SK-N-SH treated with all-trans-retinoic acid at 6 μM for 48 hours (cell line): ENCODE measurements around the gene SYNDIG1L.

Experiments used
- GLIS3 ChIP-seq: fragments of 250-450 bp; sonication (Bioruptor Pico); IDR thresholded peaks from 2 replicates; pipeline ENCODE4 v1.5.0; 2020; ENCODE audit warnings: mild to moderate bottlenecking, moderate library complexity
- OSR1 ChIP-seq: fragments of 250-450 bp; sonication (Bioruptor Pico); IDR thresholded peaks from 2 replicates; pipeline ENCODE4 v1.8.0; 2022; ENCODE audit warnings: moderate library complexity, mild to moderate bottlenecking, inconsistent platforms
- TOX ChIP-seq: fragments of 250-450 bp; sonication (Bioruptor Pico); IDR thresholded peaks from 2 replicates; pipeline ENCODE4 v1.8.0; 2021; ENCODE audit warnings: mild to moderate bottlenecking, moderate library complexity, borderline replicate concordance

- no peak for TF ChIP-seq GLIS3 (CRISPR knock-in tag)
- TF ChIP-seq OSR1 (CRISPR knock-in tag): no peak
- no peak for TF ChIP-seq TOX
Measured at GRCh38 chr14:74417201-74417600, 8.8 kb downstream of the SYNDIG1L start.
